Embryonic facial prominence (tissue), 1 donor: Measurements from ENCODE around the gene ANKRD45.
"Not testable (repeated sequence)": the region's sequence is repeated elsewhere in the genome, so short reads cannot be mapped to it uniquely, and the experiment has no call there.

ENCODE experiments used
- DNase-seq: peaks from one replicate; pipeline ENCODE4 v3.0.0-alpha.2; 2016; ENCODE audit errors: extremely low spot score

Gene ANKRD45

DNA sequence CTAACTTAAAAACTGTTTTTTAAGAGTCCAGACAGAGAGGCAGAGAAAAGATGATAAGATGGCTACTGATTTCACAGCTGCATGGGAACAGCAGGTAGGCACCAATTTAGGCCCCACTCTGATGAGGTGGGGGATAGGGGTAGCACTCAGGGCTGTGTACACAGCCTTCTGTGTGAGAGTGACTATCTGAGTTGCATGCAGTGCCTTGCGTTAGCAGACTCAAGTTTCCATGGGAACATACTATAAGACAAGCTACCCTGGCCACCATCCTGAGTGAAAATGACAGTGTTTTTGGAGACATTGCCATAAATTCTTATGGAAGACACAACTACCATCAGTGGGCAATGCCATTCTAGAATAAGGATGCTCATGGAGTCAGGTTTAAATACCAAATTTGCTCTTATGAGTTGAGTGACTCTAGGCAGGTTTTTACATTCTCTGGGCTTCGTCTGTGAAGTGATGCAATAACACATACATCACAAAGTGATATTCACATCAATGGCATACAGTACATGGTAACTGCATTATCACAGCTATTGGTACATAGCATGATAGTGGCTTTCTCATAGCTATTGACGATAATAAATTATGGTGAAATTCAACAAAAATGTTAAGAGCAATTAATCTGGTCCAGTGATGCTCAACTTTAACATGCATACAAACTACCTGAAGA, 97.3 kb downstream of the ANKRD45 start:
- DNase-seq: no peak

DNA sequence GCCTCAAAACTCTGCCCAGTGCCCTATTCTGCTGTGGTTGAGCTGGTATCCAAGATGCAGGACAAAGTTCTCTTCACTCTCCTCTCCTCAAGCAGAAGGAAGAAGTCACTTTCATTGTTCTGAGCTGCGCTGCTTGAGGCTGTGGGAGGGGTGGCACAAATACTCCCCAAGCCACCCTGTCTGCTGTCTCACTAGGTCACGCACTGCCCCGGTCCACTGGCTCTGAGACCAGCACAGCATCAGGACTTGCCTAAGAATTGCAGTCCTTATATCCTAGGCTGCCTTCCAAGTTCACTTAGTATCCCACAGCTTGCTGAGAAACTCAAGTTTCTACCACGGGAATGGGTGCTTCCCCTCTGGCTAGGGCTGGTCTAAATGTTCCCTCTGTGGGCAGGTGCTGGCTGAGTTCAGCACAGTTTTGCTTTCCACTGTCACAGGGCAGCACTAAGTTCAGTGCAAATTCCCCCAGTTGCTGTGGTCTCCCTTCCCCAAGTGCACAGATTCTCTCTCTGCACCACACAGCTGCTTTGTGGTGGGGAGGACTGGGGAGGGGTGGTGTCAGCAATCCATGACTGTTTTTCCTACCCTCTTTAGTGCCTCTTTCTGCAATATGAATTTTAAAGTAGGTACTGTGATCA, 99.2 kb downstream of the ANKRD45 start:
- no peak for DNase-seq

GRCh38 chr1:173568483-173568882, 101.2 kb downstream of the ANKRD45 start:
- DNase-seq: no peak

DNA sequence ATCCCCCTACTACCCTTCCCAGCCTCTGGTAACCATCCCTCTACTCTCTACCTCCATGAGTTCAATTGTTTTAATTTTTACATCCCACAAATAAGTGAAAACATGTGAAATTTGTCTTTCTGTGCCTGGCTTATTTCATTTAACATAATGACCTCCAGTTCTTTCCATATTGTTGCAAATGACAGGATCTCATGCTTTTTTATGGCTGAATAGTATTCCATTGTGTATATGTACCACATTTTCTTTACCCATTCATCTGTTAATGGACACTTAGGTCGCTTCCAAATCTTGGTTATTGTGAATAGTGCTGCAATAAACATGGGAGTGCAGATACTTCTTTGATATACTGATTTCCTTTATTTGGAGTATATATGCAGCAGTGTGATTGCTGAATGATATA, 105.8 kb downstream of the ANKRD45 start:
- not testable (repeated sequence) for DNase-seq

- no peak for DNase-seq
Measured at GRCh38 chr1:173562813-173563212, 106.8 kb downstream of the ANKRD45 start.

GRCh38 chr1:173561263-173561662, 108.4 kb downstream of the ANKRD45 start:
- no peak for DNase-seq

DNA sequence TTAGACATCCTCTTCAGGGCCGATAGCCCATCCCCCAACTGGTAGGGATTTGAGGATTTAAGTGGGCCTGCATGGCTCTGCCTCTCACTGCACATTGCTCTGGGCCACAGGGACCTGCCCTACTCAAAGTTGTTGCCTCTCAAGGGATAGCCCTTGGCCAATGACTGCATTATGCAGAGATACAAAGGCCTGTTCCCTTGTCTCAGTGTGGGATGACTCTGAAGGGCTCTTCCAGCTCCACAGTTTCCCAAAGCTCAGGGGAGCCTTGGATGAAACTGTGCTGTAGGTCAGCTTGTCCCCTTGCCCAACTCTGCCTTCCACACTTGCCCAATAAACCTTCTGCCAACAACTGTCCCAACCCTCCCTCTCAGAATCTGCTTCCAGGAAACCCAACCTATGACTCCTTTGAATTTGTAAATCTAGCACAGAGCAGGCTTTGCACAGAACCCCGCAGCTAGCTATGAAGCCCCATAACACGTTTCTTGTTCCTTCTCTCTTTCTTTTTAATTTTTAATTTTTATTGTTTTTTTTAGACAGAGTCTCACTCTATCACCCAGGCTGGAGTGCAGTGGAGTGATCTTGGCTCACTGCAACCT, 109.3 kb downstream of the ANKRD45 start:
- no peak for DNase-seq
